Activated T-cell treated with anti-CD3 and anti-CD28 coated beads, Interleukin-2, amount 50 U/mL, for 24 hours (primary cell): Measurements from ENCODE around the gene CLRN1.

Experiments used
- DNase-seq: peaks from one replicate; pipeline ENCODE4 v3.0.0-alpha.2; 2020
- H3K27ac Mint-ChIP-seq: 2 replicates; pipeline ENCODE4 v1.8.0; 2020; ENCODE audit warnings: mild to moderate bottlenecking, mixed read lengths
- H3K27me3 Mint-ChIP-seq: 2 replicates; pipeline ENCODE4 v1.8.0; 2020; ENCODE audit warnings: mixed read lengths
- H3K36me3 Mint-ChIP-seq: 2 replicates; pipeline ENCODE4 v1.8.0; 2020; ENCODE audit warnings: low read depth, mixed read lengths
- H3K4me1 Mint-ChIP-seq: 2 replicates; pipeline ENCODE4 v1.8.0; 2020; ENCODE audit warnings: low read depth, mixed read lengths
- H3K4me3 Mint-ChIP-seq: 2 replicates; pipeline ENCODE4 v1.8.0; 2020; ENCODE audit warnings: mild to moderate bottlenecking, moderate library complexity, mixed read lengths
- H3K9me3 Mint-ChIP-seq: 2 replicates; pipeline ENCODE4 v1.8.0; 2020; ENCODE audit warnings: mixed read lengths

CLRN1 gene

DNA sequence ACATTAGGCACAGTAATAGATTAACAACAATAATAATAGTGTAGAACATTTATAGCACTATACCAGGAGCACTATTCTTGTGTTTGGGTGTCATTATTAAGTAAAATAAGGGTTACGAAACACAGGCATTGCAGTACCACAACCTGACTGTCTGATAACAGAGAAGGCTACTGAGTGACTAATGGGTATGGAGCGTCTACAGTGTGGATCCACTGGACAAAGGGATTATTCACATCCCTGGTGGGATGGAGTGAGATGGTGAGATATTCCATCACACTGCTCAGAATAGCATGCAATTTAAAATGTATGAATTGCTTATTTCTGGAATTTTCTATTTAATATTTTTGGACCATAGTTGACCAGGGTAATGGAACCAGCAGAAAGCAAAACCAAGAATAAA, 85.5 kb downstream of the CLRN1 start:
- Mint-ChIP-seq H3K36me3 (no peaks in the 10 kb centered on the region), H3K9me3 (no peaks in the 10 kb centered on the region), H3K27ac (no peak overlapping the region), H3K4me3 (no peak overlapping the region), H3K27me3 (peaks cover 30% of the 10 kb centered on the region), H3K4me1 (no peaks in the 10 kb centered on the region)
- DNase-seq, result no peak

DNA sequence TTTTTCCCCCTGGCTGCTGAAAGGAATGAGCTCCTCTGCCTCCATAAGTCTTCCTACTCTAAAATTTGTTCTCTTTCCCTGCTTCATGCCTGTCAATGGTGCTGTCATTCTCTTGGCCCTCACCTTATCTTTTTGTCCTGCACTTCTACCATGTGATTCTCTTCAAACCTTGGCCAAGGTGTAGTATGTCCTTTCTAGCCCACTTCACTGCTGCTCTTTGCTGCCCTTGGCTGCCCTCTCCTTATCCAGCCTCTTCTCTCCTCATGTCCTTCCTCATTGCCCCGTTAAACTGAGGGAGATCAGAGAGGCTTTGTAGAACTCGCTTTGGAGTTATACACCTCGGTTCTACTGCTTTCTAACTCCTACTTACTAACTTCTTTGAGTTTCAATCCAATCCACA, 87.0 kb downstream of the CLRN1 start:
- Mint-ChIP-seq H3K27ac (no peak overlapping the region), H3K9me3 (no peaks in the 10 kb centered on the region), H3K27me3 (peaks cover 29% of the 10 kb centered on the region), H3K36me3 (no peaks in the 10 kb centered on the region), H3K4me1 (no peaks in the 10 kb centered on the region), H3K4me3 (no peak overlapping the region)
- no peak for DNase-seq

DNA sequence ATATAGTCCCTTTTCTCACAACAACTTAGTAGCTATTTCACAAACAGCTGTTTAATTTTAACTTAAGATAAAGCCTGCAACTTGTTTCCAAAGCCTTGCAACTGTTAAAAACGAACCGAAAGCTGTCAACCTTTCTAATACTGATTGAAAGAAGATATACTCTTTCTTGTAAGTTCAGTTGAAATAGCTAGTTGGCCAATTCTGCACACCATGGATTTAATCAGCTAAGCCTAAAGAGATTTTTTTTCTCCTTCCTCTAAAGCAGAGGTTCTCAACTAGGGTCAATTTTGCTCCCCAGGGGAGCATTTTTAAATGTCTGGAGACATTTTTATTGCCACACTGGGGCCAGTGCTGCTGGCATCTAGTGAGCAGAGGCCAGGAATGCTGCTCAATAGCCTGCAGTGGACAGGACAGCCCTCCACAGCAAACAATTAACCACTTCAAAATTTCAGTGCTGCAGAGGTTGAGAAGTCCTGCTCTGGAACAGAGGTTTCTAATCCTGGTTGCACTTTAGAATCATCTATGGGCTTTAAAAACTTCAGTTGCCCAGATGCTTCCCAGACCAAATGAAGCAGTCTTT, 93.4 kb downstream of the CLRN1 start:
- H3K36me3 Mint-ChIP-seq, result no peaks in the 10 kb centered on the region
- H3K27me3 Mint-ChIP-seq, result peaks cover 10% of the 10 kb centered on the region

DNA sequence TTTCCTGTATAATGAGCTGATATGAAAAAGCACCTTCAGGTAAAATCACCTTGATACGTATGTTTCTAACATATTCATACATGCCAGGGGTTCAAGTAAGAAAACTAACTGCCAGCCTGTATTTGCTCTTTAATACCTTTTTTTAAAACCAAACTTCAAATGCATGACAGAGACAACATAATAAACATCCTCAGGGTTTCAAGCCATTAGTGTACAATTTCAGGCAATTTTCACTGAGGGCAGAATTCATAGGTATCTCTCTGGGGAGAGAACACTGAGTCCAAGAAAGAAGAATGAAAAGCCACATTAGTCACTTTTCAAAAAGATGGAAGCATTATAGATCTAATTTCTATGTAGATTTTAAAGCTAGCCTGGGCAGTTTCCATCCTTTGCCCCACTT, 94.2 kb downstream of the CLRN1 start:
- no peak for DNase-seq
- H3K27ac Mint-ChIP-seq, result no peak overlapping the region
- H3K27me3 Mint-ChIP-seq, result peaks cover 6% of the 10 kb centered on the region
- H3K4me1 Mint-ChIP-seq, result peaks cover 8% of the 10 kb centered on the region
- no peak overlapping the region for H3K4me3 Mint-ChIP-seq
- no peaks in the 10 kb centered on the region for H3K36me3 Mint-ChIP-seq
- H3K9me3 Mint-ChIP-seq, result no peaks in the 10 kb centered on the region

More for the DNA sequence above, 93.4 kb downstream of the CLRN1 start:
- DNase-seq, result no peak
- H3K4me3 Mint-ChIP-seq, result no peak overlapping the region
- H3K4me1 Mint-ChIP-seq, result peaks cover 8% of the 10 kb centered on the region
- H3K9me3 Mint-ChIP-seq, result no peaks in the 10 kb centered on the region
- H3K27ac Mint-ChIP-seq, result no peak overlapping the region

DNA sequence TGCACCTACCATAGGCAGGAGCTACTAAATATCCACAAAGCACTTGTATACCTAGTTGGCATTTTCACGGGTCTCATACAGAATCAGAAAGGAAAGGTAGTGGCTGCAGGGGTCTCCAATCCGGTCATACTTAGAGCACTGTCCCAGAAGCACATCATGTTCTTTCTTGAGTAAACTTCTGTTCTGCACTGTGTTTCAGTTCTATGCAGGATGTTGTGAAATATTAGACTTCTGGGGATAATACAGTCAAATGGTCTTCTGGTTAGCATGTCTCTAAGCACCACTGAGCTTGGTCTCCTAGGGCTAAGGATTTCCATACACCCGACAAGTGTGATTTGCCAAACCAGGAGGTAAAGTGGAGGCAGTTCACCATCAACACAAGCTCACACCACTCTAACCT, 95.2 kb downstream of the CLRN1 start:
- Mint-ChIP-seq H3K4me3 (no peak overlapping the region), H3K9me3 (no peaks in the 10 kb centered on the region), H3K27me3 (peaks cover 4% of the 10 kb centered on the region), H3K36me3 (no peaks in the 10 kb centered on the region), H3K4me1 (peaks cover 8% of the 10 kb centered on the region), H3K27ac (no peak overlapping the region)
- no peak for DNase-seq

DNA sequence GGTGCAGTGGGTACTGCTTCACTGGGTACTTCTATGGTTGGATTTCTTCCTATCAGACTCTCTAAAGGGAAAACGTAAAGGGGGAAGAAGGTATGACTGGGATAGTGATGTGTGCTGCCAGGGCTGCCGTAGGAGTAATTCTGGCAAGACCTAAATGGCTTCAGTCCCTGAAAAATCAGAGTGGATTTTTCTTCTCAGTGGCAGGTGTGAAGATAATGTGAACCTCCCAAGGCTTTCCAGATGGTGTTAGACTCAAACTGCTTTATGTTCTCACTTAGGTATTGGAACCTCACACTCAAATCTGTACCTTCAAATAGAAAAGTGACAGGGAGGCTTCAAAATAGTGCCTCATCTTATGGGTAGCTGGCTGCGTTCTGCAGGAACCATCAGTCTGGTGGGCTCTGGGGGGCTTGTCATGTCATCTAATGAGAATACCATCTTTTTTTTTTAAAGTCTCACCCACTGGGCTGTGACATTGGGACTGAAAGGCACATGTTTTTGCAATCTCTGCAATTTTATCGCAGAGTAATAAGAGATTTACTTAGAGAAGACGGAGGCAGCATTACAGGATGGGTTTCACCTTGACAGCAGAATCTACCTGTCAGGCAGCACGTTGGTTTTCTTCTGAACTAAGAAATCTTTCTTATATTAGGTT, 95.8 kb downstream of the CLRN1 start:
- Mint-ChIP-seq H3K27ac (no peak overlapping the region), H3K9me3 (no peaks in the 10 kb centered on the region), H3K27me3 (peaks cover 2% of the 10 kb centered on the region), H3K4me3 (no peak overlapping the region), H3K36me3 (no peaks in the 10 kb centered on the region), H3K4me1 (peaks cover 8% of the 10 kb centered on the region)
- no peak for DNase-seq
